Measurements from ENCODE around the gene NFKB1. TPM values are rescaled to one million over a fixed set of nuclear protein-coding genes. Genes with fewer than 3 reads are reported as not detected.
"Not testable (repeated sequence)": the region's sequence is repeated elsewhere in the genome, so short reads cannot be mapped to it uniquely, and the experiment has no call there.

NFKB1 gene, protein sequence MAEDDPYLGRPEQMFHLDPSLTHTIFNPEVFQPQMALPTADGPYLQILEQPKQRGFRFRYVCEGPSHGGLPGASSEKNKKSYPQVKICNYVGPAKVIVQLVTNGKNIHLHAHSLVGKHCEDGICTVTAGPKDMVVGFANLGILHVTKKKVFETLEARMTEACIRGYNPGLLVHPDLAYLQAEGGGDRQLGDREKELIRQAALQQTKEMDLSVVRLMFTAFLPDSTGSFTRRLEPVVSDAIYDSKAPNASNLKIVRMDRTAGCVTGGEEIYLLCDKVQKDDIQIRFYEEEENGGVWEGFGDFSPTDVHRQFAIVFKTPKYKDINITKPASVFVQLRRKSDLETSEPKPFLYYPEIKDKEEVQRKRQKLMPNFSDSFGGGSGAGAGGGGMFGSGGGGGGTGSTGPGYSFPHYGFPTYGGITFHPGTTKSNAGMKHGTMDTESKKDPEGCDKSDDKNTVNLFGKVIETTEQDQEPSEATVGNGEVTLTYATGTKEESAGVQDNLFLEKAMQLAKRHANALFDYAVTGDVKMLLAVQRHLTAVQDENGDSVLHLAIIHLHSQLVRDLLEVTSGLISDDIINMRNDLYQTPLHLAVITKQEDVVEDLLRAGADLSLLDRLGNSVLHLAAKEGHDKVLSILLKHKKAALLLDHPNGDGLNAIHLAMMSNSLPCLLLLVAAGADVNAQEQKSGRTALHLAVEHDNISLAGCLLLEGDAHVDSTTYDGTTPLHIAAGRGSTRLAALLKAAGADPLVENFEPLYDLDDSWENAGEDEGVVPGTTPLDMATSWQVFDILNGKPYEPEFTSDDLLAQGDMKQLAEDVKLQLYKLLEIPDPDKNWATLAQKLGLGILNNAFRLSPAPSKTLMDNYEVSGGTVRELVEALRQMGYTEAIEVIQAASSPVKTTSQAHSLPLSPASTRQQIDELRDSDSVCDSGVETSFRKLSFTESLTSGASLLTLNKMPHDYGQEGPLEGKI
- total RNA-seq (2014; rRNA removed; shearing (Covaris generic)): 26.0 and 30.3 TPM in 2 replicates
- 26.1 and 35.1 TPM in 2 replicates for polyA plus RNA-seq (2015; cell fraction: cytosol; rRNA removed)
- 17.2 and 19.8 TPM in 2 replicates for polyA plus RNA-seq (2015; cell fraction: nucleus; rRNA removed)

DNA sequence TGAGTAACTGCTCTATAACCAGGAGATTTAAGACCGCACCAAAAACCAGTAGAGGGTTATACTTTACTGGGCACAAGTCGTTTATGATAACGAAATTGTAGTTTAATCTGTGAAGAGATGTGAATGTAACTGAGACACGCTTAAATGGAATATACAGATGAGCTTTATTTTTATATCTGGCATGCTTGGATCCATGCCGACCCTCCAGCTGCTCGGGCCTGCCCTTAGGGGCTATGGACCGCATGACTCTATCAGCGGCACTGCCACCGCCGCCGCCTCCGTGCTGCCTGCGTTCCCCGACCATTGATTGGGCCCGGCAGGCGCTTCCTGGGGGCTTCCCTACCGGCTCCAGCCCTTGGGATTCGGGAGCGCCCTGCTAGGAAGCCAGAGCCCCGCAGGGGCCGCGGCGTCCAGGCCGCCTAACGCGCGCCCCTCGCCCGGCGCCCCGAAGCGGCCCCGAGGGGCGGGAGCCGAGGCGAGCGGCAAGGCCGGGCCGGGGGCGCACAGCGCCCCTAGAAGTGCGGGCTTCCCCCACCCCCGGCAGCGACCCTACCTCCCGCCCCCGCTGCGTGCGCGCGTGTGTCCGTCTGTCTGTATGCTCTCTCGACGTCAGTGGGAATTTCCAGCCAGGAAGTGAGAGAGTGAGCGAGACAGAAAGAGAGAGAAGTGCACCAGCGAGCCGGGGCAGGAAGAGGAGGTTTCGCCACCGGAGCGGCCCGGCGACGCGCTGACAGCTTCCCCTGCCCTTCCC is at the start of gene NFKB1:
TSS of gene NFKB1 (plus strand) at position 664 of the 751 bp plus-strand sequence. CDS start 24,160 bp downstream, outside the sequence.
- peak; percentile 64 for DNase-seq (ENCODE audit: low read depth, low spot score)
- in situ Hi-C loops (cut with HindIII; ENCODE audit: low pct_unique_long_range_greater_than_20kb, low sequenced_read_pairs): no loop called here

DNA sequence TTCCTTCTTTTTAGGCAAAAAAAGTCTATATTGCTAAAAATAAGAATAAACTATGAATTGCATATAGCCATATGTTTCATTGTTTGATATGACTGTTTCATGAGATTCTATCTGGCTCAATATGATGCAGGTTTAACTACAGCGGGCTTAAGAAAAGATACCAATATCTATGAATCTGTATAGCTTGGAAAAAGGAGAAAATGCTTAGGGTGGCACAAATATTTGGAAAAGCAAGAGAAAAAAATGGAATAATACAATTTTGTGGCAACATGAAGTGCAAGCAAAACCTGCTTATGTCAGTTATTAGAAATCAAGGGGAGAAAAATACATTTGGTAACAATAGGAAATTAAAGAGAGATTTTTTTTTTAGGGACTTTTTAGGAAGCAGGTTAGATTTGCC is 48.3 kb upstream of the NFKB1 start:
- in situ Hi-C loops (cut with HindIII; ENCODE audit: low pct_unique_long_range_greater_than_20kb, low sequenced_read_pairs): no loop called here
- DNase-seq (ENCODE audit: low read depth, low spot score): no peak

DNA sequence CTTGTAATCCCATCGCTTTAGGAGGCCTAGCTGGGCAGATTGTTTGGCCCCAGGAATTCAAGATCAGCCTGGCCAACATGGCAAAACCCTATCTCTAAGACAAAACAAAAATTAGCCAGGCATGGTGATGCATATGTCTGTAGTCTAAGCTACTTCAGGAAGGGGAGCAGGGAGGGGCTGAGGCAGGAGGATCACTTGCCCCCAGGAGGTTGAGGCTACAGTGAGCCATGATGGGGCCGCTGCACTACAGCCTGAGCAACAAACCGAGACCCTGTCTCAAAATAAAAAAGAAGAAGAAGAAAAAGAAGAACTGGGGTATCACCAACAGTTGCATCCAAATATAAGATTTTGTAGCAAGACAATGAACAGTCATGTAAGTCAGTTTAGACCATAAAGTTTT is 47.3 kb upstream of the NFKB1 start:
- in situ Hi-C loops (cut with HindIII; ENCODE audit: low pct_unique_long_range_greater_than_20kb, low sequenced_read_pairs): no loop called here
- DNase-seq (ENCODE audit: low read depth, low spot score): no peak

DNA sequence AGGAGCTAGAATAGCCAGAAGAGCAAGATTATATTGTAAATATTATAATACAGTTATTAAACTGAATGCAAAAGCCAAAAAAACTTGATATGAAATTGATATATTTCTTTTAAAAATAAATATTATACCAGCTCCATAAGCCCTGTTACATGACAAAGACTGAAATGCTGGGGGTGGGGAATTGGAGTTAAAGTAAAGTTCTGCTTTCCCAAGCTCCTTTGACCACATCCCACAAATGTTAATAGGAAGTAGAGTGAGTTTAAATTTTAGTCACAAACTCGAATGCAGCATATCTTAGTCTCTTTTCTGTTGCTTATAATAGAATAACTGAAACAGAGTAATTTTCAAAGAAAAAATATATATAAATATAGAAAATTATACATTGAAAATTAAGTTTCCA is 46.9 kb upstream of the NFKB1 start:
- in situ Hi-C loops (cut with HindIII; ENCODE audit: low pct_unique_long_range_greater_than_20kb, low sequenced_read_pairs): no loop called here

DNA sequence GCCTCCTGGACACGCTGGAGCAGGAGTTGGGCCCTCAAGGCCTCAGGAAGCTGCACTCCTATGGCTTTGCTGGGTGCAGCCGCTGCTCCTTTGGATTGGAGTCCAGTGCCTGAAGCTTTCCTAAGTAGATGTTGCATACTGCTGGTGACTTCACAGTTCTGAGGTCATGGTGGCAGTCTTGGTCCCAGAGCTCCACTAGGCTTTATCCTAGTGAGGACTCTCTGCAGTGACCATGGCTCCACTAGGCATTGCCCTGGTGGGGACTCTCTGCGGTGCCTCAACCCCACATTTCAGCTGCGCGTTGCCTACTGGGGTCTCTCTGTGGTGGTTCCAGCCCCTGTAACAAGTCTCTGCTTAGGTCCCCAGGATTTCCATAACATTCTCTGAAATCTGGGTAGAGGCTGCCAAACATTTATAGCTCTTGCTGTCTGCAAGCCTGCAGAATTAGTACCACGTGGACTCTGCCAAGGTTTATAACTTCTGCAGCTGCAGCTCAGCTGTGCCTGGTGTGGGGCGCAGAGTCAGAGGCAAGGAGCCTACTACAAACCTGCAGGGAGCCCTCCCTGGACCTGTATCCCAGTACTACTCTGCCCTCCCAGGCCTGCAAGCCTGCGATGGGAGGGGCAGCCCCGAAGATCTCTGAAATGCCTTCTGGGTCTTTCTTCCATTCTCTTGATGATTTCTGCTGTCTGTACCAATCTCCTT is 46.0 kb upstream of the NFKB1 start:
- DNase-seq (ENCODE audit: low read depth, low spot score): no peak
- in situ Hi-C loops (cut with HindIII; ENCODE audit: low pct_unique_long_range_greater_than_20kb, low sequenced_read_pairs): no loop called here

More for the DNA sequence above, 46.9 kb upstream of the NFKB1 start:
- DNase-seq (ENCODE audit: low read depth, low spot score): no peak

DNA sequence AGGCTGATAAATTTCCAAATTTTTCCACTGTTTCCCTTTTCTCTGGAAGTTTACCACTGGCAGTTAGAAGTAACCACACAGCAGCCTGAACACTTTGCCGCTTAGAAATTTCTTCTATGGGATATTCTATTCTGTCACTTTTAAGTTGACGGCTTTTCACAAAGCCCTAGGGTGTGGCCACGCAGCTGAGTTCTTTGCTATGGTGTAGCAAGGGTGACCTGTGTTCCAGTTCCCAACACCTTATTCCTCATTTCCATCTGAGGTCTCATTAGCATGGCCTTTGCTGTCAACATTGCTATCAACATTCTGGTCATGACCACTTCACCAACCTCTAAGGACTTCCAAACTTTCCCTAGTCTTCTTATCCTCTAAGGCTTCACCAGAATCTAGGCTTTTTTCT is 45.4 kb upstream of the NFKB1 start:
- in situ Hi-C loops (cut with HindIII; ENCODE audit: low pct_unique_long_range_greater_than_20kb, low sequenced_read_pairs): no loop called here

DNA sequence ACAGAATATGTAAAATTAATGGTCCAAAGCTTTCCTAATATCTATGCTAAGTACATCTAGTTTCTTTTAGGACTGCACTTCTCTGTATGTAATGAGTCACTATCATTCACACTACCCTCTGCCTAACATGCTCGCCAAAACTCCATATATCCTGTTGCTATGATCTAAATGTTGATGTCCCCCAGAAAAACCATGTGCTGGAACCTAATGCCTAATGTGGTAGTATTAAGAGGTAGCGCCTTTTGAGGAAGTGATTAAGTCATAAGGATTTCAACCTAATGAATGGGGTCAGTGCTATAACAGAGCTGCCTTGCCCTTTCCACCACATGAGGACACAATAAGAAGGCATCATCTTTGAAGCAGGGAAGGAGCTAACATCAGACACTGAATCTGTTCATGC is 34.9 kb upstream of the NFKB1 start:
- no peak for DNase-seq (ENCODE audit: low read depth, low spot score)
- in situ Hi-C loops (cut with HindIII; ENCODE audit: low pct_unique_long_range_greater_than_20kb, low sequenced_read_pairs): no loop called here

More for the DNA sequence above, 45.4 kb upstream of the NFKB1 start:
- DNase-seq (ENCODE audit: low read depth, low spot score): no peak

DNA sequence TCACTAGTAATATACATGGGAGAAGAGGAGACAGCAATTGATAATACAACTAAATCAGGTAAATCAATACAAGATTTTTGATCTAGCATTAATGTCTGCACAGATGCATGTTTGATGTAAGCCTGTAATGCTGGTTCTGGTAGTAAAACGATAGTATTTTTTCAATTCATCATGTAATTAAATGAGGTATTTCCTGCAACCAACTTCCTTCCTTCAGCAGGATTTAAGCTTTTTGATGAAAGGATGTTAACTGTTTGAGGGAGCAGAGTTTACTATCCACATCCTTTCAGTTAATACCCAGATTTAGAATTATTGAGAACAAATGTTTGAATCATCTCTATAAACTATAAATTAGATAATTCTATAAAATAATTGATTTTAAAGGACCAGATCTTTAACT is 31.4 kb upstream of the NFKB1 start:
- in situ Hi-C loops (cut with HindIII; ENCODE audit: low pct_unique_long_range_greater_than_20kb, low sequenced_read_pairs): no loop called here
- no peak for DNase-seq (ENCODE audit: low read depth, low spot score)

DNA sequence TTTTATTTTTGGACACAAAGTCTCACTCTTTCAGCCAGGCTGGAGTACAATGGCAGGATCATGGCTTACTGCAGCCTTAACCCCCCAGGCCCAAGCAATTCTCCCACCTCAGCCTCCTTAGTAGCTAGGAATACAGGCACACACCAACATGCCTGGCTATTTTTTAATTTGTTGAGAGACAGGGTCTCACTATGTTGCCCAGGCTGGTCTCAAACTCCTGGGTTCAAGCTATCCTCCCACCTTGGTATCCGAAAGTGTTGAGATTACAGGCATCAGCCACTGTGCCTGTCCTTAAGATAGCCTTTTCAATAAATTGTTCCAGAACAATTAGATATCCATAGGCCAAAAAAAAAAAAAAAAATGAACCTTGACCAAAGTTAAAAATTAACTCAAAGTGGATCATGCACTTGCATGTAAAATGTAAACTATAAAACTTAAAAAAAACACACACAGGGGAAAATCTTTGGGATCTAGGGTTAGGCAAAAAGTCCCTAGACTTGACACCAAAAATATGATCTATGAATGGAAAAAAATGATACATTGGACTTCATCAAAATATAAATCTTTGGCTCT is 28.6 kb upstream of the NFKB1 start:
- in situ Hi-C loops (cut with HindIII; ENCODE audit: low pct_unique_long_range_greater_than_20kb, low sequenced_read_pairs): no loop called here
- no peak for DNase-seq (ENCODE audit: low read depth, low spot score)

DNA sequence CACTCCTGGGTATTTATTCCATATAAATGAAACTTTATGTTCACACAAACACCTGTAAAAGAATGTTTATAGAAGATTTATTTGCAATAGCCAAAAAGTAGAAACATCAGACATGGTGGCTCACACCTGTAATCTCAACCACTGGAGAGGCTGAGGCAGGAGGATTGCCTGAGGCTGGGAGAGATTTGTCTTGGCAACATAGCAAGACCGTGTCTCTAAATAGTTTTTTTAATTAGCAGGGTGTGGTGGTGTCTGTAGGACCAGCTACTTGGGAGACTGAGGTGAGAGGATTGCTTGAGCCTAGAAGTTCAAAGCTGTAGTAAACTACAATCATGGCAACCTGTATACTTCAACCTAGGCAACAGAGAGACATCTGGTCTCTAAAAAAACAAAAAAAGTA is 27.7 kb upstream of the NFKB1 start:
- in situ Hi-C loops (cut with HindIII; ENCODE audit: low pct_unique_long_range_greater_than_20kb, low sequenced_read_pairs): no loop called here
- DNase-seq (ENCODE audit: low read depth, low spot score): no peak

DNA sequence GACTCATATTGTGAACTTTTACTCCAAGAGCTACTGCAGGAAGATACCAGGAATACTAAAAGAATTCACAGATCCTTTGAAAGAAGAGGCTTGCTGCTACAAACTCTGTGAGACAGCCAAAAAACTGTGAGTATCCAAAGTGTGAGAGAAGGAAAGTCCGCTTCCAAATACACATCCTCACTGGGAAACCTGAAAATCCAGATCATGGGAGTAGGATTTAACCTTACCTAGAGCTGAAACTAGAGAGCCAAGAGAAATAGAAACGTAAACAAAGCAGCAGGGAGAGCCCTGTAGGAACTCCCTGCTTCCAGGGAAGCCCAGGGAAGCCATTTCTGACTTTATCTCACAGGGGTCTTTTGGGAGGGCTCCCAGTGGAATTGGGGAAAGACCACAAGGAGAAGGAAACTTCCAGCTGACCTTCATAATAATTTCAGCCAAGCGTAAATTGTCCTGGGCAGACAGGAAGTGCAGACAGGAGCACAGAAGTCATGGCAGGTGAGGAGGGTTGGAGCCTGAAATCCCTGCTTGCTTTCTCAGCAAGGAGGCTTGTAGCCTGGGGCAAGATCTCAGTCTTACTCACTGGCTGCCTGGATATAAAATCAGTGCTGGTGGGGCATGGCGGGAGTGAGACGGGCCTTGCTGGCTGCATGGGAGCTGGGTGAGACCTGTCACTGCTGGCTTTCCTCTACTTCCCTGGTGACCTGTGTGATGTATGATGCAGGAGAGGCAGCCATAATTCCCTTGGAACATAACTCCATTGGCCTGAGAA is 26.2 kb upstream of the NFKB1 start:
- in situ Hi-C loops (cut with HindIII; ENCODE audit: low pct_unique_long_range_greater_than_20kb, low sequenced_read_pairs): no loop called here
- no peak for DNase-seq (ENCODE audit: low read depth, low spot score)

DNA sequence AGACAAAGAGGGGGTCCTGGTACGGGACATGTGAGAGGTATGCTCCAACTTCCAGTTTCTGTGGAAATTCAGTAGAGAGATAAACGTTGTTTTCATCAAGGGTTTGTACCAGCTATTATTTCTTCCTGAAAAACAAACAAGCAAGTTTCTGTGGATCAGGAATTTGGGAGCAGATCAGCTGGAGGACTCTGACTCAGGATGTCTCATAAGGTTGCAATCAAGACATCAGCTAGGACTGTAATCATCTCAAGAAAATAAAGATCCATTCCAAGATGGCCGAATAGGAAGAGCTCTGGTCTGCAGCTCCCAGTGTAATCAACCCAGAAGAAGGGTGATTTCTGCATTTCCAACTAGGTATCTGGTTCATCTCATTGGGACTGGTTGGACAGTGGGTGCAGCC is 23.5 kb upstream of the NFKB1 start:
- in situ Hi-C loops (cut with HindIII; ENCODE audit: low pct_unique_long_range_greater_than_20kb, low sequenced_read_pairs): no loop called here
- DNase-seq (ENCODE audit: low read depth, low spot score): no peak

DNA sequence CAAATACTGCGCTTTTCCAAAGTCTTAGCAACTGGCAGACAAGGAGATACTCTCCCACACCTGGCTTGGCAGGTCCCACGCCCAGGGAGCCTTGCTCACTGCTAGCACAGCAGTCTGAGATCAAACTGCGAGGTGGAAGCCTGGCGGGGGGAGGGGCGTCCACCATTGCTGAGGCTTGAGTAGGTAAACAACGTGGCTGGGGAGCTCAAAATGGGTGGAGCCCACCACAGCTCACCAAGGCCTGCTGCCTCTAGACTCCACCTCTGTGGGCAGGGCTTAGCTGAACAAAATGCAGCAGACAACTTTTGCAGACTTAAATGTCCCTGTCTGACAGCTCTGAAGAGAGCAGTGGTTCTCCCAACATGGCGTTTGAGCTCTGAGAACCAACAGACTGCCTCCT is 23.0 kb upstream of the NFKB1 start:
- DNase-seq (ENCODE audit: low read depth, low spot score): no peak
- in situ Hi-C loops (cut with HindIII; ENCODE audit: low pct_unique_long_range_greater_than_20kb, low sequenced_read_pairs): no loop called here

DNA sequence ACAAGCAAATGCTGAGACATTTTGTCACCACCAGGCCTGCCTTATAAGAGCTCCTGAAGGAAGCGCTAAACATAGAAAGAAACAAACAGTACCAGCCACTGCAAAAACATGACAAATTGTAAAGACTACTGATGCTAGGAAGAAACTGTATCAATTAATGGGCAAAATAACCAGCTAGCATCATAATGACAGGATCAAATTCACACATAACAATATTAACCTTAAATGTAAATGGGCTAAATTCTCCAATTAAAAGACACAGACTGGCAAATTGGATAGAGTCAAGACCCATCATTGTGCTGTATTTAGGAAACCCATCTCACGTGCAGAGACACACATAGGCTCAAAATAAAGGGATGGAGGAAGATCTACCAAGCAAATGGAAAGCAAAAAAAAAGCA is 21.3 kb upstream of the NFKB1 start:
- DNase-seq (ENCODE audit: low read depth, low spot score); in situ Hi-C loops (cut with HindIII; ENCODE audit: low pct_unique_long_range_greater_than_20kb, low sequenced_read_pairs): not testable (repeated sequence)

DNA sequence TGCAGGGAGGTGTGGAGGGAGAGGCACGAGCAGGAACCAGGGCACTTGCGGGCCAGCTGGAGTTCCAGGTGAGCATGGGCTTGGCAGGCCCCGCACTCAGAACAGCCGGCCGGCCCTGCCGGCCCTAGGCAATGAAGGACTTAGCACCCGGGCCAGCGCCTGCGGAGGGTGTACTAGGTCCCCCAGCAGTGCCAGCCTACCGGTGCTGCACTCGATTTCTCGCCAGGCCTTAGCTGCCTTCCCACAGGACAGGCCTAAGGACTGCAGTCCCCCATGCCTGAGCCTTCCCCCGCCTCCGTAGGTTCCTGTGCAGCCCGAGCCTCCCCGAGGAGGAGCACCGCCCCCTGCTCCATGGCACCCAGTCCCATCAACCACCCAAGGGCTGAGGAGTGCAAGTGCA is 18.0 kb upstream of the NFKB1 start:
- DNase-seq (ENCODE audit: low read depth, low spot score): no peak
- in situ Hi-C loops (cut with HindIII; ENCODE audit: low pct_unique_long_range_greater_than_20kb, low sequenced_read_pairs): no loop called here

DNA sequence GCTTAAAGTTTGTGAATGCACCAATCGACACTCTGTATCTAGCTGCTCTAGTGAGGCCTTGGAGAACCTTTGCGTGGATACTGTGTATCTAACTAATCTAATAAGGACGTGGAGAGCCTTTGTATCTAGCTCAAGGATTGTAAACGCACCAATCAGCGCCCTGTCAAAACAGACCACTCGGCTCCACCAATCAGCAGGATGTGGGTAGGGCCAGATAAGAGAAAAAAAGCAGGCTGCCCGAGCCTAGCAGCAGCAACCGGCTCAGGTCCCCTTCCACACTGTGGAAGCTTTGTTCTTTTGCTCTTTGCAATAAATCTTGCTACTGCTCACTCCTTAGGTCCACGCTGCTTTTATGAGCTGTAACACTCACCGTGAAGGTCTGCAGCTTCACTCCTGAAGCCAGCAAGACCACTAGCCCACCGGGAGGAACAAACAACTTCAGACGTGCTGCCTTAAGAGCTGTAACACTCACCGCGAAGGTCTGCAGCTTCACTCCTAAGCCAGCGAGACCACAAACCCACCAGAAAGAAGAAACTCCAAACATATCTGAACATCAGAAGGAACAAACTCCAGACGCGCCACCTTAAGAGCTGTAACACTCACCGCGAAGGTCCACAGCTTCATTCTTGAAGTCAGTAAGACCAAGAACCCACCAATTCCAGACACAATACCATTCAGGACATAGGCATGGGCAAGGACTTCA is 17.0 kb upstream of the NFKB1 start:
- DNase-seq (ENCODE audit: low read depth, low spot score); in situ Hi-C loops (cut with HindIII; ENCODE audit: low pct_unique_long_range_greater_than_20kb, low sequenced_read_pairs): not testable (repeated sequence)

All from SK-MEL-5 (cell line).